GM19395 (cell line): Measurements from ENCODE around the gene DPAGT1.
"Not testable (repeated sequence)": the region's sequence is repeated elsewhere in the genome, so short reads cannot be mapped to it uniquely, and the experiment has no call there.

Source experiments
- ATAC-seq: cut with Tn5 transposase; IDR thresholded peaks from one replicate; pipeline ENCODE4 v1.9.1; 2021; ENCODE audit warnings: mild to moderate bottlenecking, moderate library complexity; ENCODE audit not compliant: unreplicated experiment

Gene DPAGT1

DNA sequence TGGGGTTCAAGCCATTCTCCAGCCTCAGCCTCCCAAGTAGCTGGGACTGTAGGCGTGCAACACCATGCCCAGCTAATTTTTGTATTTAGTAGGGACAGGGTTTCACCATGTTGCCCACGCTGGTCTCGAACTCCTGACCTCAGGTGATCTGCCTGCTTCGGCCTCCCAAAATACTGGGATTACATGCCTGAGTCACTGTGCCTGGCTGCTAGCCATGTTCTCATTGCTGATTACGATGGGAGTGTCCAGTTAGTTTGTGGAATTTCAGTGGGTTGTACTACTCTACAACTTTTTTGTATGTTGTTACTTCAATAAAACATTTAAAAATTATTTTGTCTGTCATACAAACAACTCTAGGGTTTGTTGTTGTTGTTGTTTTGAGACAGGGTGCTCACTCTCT lies 38.9 kb downstream of the DPAGT1 start:
- no peak for ATAC-seq

DNA sequence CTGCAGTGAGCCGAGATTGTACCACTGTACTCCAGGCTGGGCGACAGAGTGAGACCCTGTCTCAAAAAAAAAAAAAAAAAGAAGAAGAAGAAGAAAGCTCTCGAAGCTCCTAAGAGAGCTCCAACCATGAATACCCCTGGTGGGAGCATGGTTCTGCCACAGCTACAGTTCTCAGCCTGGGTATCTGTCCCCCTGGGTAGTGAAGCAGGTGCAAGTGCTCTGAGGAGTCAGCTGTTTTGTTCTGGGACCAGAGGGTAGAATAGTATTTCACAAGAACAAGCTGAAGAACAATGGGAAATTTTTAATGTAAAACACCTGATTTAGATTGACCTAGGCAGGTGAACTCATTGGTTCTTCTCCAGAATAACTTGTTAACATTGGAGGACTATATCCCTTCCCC lies 40.4 kb downstream of the DPAGT1 start:
- no peak for ATAC-seq

DNA sequence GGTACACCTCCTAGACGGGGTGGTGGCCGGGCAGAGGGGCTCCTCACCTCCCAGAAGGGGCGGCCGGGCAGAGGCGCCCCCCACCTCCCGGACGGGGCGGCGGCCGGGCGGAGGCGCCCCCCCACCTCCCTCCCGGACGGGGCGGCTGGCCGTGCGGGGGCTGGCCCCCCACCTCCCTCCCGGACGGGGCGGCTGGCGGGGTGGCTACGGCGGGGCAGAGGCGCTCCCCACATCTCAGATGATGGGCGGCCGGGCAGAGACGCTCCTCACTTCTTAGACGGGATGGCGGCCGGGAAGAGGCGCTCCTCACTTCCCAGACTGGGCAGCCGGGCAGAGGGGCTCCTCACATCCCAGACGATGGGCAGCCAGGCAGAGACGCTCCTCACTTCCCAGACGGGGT lies 42.5 kb downstream of the DPAGT1 start:
- ATAC-seq = not testable (repeated sequence)

DNA sequence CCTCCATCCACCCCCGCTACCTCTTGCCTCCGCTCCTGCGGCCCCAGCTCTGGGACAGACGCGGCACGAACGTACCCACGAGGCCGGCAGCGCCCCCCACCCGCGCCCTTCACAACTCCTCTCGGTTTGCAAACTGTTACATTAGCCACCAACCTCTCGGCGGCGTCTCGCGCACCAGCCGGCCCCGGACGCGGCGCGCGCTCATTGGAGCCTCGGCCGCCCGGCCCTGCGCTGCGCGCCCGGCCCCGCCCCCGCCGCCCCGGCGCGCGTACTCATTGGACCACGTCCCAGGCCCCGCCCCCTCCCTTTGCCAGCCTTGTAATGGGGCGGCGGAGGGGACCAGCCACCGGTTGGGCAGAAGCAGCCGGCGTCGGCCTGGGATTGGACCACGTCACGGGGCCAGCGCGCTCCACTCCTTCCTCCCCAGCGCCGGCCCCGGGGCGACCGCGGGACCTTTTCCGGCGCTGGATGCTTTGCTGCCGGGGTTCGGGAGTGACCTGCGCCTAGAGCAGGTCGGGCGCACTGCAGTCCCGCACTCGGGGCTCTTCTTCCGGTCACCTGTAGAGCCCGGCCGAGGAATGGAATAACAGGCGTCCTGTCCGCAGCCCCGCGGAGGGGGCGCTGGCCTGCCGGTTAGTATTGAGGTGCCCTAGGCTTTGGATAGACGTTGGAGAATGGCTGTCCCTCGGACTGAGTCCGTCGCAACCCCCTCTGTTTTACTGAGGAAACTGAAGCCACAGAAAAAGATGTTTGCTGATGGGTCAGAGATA lies 44.5 kb downstream of the DPAGT1 start, which contains the start of gene HYOU1:
Gene HYOU1, minus strand, starts transcription at position 206 of the 770 bp plus-strand sequence. CDS start 1,045 bp downstream, outside the sequence.
- peak; percentile 90 for ATAC-seq

DNA sequence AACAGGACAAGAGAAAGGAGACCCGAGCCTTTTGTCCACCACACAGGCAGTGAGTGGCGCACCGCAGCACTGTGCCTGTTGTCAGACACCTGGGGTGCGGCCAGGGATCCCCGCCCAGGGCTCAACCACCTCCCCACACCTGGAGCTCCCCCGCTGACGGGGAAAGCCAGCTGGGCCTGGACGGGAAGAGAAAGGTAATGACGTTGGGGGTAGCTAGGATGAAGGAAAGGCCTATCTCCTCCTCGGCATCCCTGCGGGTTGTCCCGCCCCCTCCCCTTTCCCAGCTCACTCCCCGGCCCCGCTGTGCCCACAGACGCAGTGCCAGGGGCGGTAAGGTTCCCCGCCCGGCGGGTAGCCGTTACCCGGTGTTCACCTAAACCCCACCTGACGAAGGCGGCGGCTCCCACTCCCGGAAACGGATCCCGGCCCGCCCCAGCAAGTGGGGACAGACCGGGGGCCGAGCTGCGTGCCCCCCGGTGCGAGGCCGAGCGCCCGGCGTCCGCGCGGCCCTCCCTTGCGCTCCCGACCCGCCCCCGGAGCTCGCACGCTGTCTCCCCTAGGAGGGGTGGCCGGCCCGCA lies 45.1 kb downstream of the DPAGT1 start:
- ATAC-seq = peak; percentile 20

DNA sequence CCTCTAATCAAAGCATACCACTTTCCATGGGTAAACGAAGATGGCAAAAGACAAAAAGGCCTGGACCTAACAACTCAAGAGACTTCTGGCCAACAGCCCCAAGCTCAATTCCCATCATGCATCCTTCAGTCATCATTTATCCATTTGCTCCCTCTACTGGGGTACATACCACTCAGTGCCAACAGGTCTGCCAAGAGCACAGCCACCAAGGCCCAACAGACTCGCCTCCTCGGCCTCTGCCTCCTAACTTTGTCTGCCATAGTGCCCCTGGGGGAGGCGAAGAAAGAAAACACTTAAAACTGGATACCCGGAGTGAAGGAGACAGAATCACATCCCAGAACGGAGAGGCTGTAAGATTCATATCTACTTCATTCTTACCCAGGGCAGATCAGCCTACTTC lies 45.8 kb downstream of the DPAGT1 start:
- ATAC-seq = no peak

DNA sequence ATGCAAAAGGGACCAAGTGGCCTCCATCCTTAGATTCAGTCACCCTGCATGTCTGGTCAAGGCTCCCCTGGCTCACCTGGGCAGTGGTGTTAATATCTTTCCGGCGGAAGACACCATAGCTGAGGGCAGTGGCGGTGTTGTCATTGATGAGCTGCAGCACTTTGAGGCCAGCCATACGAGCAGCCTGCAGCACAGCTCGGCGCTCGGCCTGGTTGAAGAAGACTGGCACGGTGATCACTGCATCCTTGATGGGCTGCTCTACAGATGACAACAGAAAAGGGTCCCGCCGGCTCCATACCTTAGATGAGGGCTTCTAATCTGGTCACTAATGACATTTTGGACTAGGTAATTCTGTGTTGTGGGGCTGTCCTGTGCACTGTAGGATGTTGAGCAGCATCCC lies 47.2 kb downstream of the DPAGT1 start:
- ATAC-seq = no peak

DNA sequence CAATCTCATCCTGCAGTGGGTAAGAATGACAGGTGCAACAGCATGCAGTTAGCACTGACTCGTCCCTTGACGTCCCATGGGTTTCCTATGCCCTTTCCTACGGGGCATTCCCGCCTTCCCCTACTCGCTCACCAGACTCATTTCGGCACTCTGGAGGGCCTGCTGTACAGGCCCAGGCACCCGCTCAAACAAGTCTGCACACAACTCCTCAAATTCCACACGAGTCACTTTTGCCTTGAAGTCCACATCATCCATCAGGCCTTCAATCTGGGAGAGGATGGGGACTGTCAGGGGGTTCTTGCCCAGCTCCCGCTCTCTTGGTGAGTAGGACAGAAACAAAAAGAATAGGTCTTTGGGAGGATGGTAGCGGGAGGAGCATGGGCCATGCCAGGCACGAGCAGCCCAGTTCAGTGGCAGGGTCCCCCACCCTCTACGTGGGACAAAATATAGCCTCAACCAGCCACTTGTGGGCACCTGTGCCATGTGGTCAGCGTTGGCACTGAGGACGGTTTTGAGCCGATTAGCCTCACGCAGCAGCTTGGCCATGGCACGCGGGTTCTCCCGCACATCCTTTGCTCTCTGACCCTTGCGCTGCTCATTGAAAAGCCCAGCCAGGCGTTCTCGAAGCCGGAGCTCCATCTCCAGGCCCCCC lies 49.4 kb downstream of the DPAGT1 start:
- no peak for ATAC-seq

DNA sequence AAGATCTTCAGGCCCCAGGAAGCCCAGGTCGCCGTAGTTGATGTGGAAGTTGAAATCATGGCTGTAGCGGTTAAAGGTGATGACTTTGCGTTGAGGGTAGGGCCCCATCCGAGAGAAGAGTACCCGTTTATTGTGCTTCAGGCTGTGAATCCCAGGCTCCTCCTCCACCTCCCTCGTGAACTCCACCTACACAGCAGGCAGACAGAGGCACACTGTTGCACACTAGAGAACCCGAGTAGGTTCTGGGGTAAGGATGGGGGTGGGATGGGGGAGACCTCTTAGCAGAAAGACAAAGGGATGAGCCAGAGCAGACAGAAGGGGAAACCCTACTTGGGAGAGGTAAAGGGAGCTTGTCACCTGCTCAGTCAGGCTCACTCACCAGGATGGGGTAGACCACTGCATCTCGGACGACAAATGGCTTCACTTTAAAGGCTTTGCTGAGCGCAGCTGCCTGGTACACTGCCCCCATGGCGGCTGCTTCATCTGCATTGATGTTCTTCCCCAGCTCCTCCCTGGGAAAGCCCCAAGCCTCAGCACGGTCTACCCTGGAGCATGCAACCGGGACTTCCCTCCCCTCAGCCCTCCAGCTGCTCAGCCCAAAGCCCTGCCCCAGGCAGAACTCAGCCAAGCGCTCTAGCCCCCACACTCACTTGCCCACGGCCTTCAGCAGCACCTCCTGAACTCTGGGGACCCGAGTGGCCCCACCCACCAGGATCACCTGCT lies 50.1 kb downstream of the DPAGT1 start:
- no peak for ATAC-seq

DNA sequence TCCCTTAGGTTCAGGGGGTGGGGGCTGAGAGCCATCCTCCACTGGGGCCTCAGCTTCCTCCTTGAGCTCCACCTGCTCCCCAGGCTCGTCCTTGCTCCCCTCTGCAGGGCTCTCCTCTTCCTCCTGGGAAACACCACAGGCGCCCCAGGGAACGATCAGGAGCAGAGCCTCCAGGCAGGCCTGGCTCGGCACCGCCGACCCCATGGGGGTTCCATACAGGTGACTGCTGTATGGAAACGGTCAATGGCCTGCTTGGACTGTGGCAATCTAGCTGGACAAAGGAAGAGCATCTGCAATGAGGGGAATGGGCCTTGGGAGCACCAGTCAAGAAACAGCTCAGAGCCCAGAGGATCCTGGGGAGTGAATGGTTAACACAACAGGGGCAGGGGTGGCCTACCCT lies 52.6 kb downstream of the DPAGT1 start:
- no peak for ATAC-seq

DNA sequence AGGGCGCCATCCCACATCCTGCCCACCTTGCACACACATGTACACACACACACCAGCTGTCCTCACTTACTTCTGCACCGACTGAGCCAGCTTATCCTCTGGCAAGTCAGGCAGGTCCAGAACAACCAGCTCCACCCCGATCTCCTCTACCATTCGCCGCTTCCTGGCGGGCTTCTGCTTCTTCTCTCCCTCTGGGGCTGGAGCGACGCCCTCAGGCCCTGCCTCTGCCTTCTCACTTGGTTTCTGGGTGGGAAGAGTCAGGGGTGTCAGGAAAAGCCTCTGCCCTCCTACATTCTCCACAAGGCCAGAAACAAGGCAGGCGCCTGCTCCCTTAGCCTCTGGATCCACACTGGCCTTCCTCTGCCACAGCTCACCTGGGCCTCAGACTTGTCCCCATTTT lies 53.0 kb downstream of the DPAGT1 start:
- no peak for ATAC-seq

DNA sequence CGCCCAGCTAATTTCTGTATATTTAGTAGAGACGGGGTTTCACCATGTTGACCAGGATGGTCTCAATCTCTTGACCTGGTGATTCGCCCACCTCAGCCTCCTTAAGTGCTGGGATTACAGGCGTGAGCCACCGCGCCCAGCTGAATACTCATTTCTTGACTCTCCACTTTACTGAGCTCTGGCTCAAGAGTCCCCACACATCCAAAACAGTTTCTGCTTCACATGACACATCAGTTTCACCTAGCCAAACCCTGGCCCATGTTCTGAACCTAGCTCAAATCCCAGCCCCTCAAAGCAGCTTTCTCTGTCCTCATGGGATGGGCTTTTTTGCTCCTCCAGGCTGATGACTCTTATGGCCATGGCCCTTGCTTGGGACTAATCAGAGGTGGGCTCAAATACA lies 54.4 kb downstream of the DPAGT1 start:
- ATAC-seq = no peak
